Endodermal cell (in vitro differentiated cells): ENCODE measurements around the gene SHQ1. TPM values are rescaled to one million over a fixed set of nuclear protein-coding genes. Genes with fewer than 3 reads are reported as not detected.
A peak's percentile ranks its signal among the peaks of the same experiment; 100 is the strongest.
"Not testable (repeated sequence)": the region's sequence is repeated elsewhere in the genome, so short reads cannot be mapped to it uniquely, and the experiment has no call there.

ENCODE experiments used
- DNase-seq: peaks from one replicate; pipeline ENCODE4 v3.0.0-alpha.2; 2017
- H3K27ac ChIP-seq: 2 replicates; pipeline ENCODE4 v1.5.1; 2013; ENCODE audit warnings: mild to moderate bottlenecking, low read depth, low read length, moderate library complexity
- H3K27me3 ChIP-seq: 2 replicates; pipeline ENCODE4 v1.6.1; 2013; ENCODE audit warnings: mild to moderate bottlenecking, low read length, moderate library complexity; ENCODE audit not compliant: insufficient read depth, control insufficient read depth, poor library complexity, severe bottlenecking
- H3K36me3 ChIP-seq: 2 replicates; pipeline ENCODE4 v1.7.0; 2013; ENCODE audit warnings: mild to moderate bottlenecking, low read length, moderate library complexity; ENCODE audit not compliant: control insufficient read depth, insufficient read depth
- H3K4me1 ChIP-seq: one replicate; pipeline ENCODE4 v1.7.0; 2013; ENCODE audit warnings: low read length; ENCODE audit not compliant: control insufficient read depth, insufficient read depth
- H3K4me3 ChIP-seq: 2 replicates; pipeline ENCODE4 v1.5.1; 2013; ENCODE audit warnings: mild to moderate bottlenecking, low read length, moderate library complexity
- H3K9ac ChIP-seq: 2 replicates; pipeline ENCODE4 v1.6.1; 2013; ENCODE audit warnings: mild to moderate bottlenecking, low read length, moderate library complexity; ENCODE audit not compliant: poor library complexity, severe bottlenecking; ENCODE audit errors: extremely low read depth
- H3K9me3 ChIP-seq: 2 replicates; pipeline ENCODE4 v1.6.1; 2013; ENCODE audit warnings: mild to moderate bottlenecking, low read length, moderate library complexity; ENCODE audit not compliant: control insufficient read depth
- H3K27ac Mint-ChIP-seq: 2 replicates; pipeline ENCODE4 v1.8.0; 2020; ENCODE audit warnings: mixed read lengths
- H3K27me3 Mint-ChIP-seq: 2 replicates; pipeline ENCODE4 v1.8.0; 2021; ENCODE audit warnings: mild to moderate bottlenecking, mixed read lengths; ENCODE audit not compliant: insufficient read depth
- H3K36me3 Mint-ChIP-seq: 2 replicates; pipeline ENCODE4 v1.8.0; 2020; ENCODE audit warnings: low read depth, mixed read lengths
- H3K4me1 Mint-ChIP-seq: 2 replicates; pipeline ENCODE4 v1.8.0; 2020; ENCODE audit warnings: mixed read lengths
- H3K4me3 Mint-ChIP-seq: 2 replicates; pipeline ENCODE4 v1.8.0; 2020; ENCODE audit warnings: mild to moderate bottlenecking, moderate library complexity, mixed read lengths
- H3K9me3 Mint-ChIP-seq: 2 replicates; pipeline ENCODE4 v1.8.0; 2020; ENCODE audit warnings: mild to moderate bottlenecking, mixed read lengths
- CTCF ChIP-seq: fragments of 200-600 bp; sonication (generic); conservative IDR thresholded peaks from 2 replicates; pipeline ENCODE4 v1.5.0; 2021; ENCODE audit warnings: antibody characterized with exemption, mild to moderate bottlenecking
- WGBS, 2 experiments: methylation state at CpG; one replicate each; pipeline versions ENCODE4 v1.1.5 to v1.1.7; 2013; ENCODE audit warnings: missing lambda C conversion rate in 2 of 2, mixed read lengths in 1 of 2; ENCODE audit not compliant: insufficient coverage in 1 of 2, insufficient read length in 1 of 2; 5-methylcytosine and 5-hydroxymethylcytosine counted together
- total RNA-seq, 2 donors: library from RNA; stranded (reverse); fragmentation: NEBNext Ultra II Directional in 1 of 2; extraction: Animal tissue kit (Norgen Biotek cat#: 25700) in 1 of 2; gene quantifications; 2 replicates in 1 of 2; 3 replicates in 1 of 2; pipeline ENCODE4 v1.2.1, GENCODE V29; 2021

Gene SHQ1
- total RNA-seq, 2 donors from 2014 or later = 28.2 to 28.4 TPM

DNA sequence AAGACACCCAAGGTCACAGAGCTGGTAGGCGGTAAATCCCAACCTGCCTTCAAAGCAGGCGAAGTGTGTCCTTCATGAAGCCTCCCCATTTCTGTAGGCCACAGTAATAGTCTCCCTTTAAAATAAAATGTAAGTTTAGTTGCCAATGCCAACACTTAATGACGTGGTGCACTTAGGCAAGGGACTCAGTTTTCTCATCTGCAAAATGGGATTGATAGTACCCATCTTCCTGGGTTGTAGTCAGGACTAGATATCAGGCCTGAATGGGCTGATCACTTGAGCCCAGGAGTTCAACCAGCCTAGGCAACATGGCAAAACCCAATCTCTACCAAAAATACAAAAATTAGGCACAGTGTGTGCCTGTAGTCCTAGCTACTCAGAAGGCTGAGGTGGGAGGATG lies 114.6 kb downstream of the SHQ1 start:
- Histone ChIP-seq H3K4me3 (no peak overlapping the region), H3K36me3 (no peaks in the 10 kb centered on the region), H3K27me3 (peaks cover 13% of the 10 kb centered on the region), H3K4me1 (peaks cover 4% of the 10 kb centered on the region), H3K9me3 (peaks cover 24% of the 10 kb centered on the region), H3K27ac (no peak overlapping the region), H3K9ac (no peak overlapping the region)
- Mint-ChIP-seq H3K27ac (no peak overlapping the region), H3K27me3 (peaks cover 14% of the 10 kb centered on the region), H3K4me1 (peaks cover 10% of the 10 kb centered on the region), H3K9me3 (peaks cover 24% of the 10 kb centered on the region), H3K36me3 (peaks cover 2% of the 10 kb centered on the region), H3K4me3 (no peak overlapping the region)
- TF ChIP-seq CTCF = no peak
- WGBS, 2 experiments = 92 to 93% methylated on average over 3 of the region's 3 CpGs
- DNase-seq = no peak

DNA sequence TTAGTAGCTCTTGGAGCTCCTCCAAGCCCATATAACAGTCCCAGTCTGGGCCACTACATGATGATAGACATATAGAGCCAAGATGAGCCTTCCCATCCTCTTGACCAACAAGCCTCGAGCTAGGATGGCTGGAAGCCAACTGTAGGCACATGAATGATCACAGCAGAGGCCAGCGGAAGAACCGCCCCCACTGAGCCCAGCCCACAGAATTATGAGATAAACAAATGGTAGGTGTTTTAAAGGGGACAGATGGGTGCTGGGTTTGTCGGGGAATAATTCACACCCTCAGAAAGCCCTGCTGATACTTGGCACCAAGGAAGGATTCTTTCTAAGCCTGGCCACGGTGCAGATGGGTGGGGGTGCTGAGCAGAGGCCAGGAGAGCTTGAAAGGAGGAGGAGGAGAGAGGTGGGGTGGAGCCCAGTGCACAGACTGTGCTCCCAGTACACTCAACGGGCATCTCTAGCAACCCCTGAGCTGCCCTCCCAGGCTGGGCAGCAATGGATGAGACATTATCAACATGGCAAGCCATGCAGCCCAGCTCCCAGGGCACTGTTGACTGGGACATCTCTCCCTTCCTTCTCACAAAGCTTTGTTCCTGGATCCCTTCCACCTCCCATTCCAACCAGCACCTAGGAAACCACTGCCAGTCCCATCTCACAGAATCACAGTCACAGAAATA lies 115.4 kb downstream of the SHQ1 start:
- not testable (repeated sequence) for H3K4me3 ChIP-seq, H3K27me3 Mint-ChIP-seq, H3K27ac ChIP-seq, DNase-seq, H3K27me3 ChIP-seq, H3K4me3 Mint-ChIP-seq, H3K27ac Mint-ChIP-seq, H3K36me3 Mint-ChIP-seq, H3K36me3 ChIP-seq, H3K4me1 ChIP-seq, H3K9ac ChIP-seq
- H3K4me1 Mint-ChIP-seq = peaks cover 13% of the 10 kb centered on the region
- WGBS, 2 experiments = 90 to 94% methylated on average over 3 to 4 of the region's 6 CpGs
- peaks cover 24% of the 10 kb centered on the region for H3K9me3 Mint-ChIP-seq
- H3K9me3 ChIP-seq = peaks cover 24% of the 10 kb centered on the region

DNA sequence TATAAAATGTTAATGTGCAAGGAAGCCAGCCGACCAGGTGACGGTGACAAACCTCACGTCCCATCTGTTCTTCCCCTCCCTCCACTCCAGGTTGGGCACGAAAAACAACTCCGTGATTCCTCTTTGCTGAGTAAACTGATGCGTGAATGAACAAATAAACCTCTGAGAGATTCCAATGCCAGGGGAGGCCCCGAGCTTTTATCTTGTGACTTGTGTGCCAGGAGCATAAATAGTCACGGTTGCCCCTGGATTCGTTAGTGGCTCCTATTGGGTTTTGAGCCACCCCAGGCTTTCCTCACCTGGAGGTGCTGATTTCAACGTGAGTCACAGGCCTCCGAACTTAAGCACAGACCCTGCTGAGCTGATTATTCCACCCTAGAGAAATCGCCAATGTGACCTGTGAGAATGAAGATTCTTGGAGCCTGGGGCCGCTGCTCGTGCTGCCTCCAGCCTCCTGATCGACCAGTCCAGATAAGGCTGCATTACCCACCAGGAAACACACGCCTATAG lies 119.2 kb downstream of the SHQ1 start:
- Histone ChIP-seq H3K27me3 (no peaks in the 10 kb centered on the region), H3K27ac (no peak overlapping the region), H3K9ac (no peak overlapping the region), H3K36me3 (no peaks in the 10 kb centered on the region), H3K4me3 (no peak overlapping the region), H3K4me1 (peaks cover 9% of the 10 kb centered on the region), H3K9me3 (peaks cover 15% of the 10 kb centered on the region)
- Mint-ChIP-seq H3K9me3 (peaks cover 15% of the 10 kb centered on the region), H3K4me1 (peaks cover 20% of the 10 kb centered on the region), H3K27me3 (peaks cover 7% of the 10 kb centered on the region), H3K4me3 (no peak overlapping the region), H3K27ac (peak overlapping the region; percentile 2), H3K36me3 (peaks cover 2% of the 10 kb centered on the region)
- peak; percentile 75 for DNase-seq
- no peak for TF ChIP-seq CTCF
- 72 to 85% methylated on average over 12 to 16 of the region's 16 CpGs for WGBS, 2 experiments
